Measurements from ENCODE around the gene LDLRAD4. TPM values are rescaled to one million over a fixed set of nuclear protein-coding genes. Genes with fewer than 3 reads are reported as not detected.

Gene LDLRAD4
- total and polyA plus RNA-seq, 2 experiments from 2014 or later = 0.73 to 1.9 TPM

GRCh38 chr18:13194239-13194638 is 24.3 kb upstream of the LDLRAD4 start:
- no peaks in the 10 kb centered on the region for H3F3A ChIP-seq (replicated peaks; ENCODE audit: low read depth)
- Mint-ChIP-seq H3K27ac (no peak overlapping the region), H3K4me1 (peaks cover 7% of the 10 kb centered on the region; the same call in 2 of the 3 replicates), H3K27me3 (ENCODE audit: insufficient read depth, low read depth, poor library complexity) (peaks cover 6% of the 10 kb centered on the region), H3K36me3 (ENCODE audit: low read depth) (peaks cover 5% of the 10 kb centered on the region), H3K4me3 (no peak overlapping the region), H3K9me3 (peaks cover 17% of the 10 kb centered on the region)
- no peaks in the 10 kb centered on the region for H3K79me2 ChIP-seq (replicated peaks; ENCODE audit: insufficient read depth)
- no peaks in the 10 kb centered on the region for H3K4me1 ChIP-seq (ENCODE audit: insufficient read depth)
- DNase-seq (ENCODE audit: low spot score) (no peak), ATAC-seq (no peak)
- H3K9me2 ChIP-seq (ENCODE audit: insufficient read depth) = no peaks in the 10 kb centered on the region
- no peak overlapping the region for H3K4me3 ChIP-seq
- H3K4me2 ChIP-seq = no peak overlapping the region
- no peak for TF ChIP-seq ETS1 (IDR thresholded peaks at IDR 0.05)
- no peak for TF ChIP-seq REST (IDR thresholded peaks at IDR 0.05; ENCODE audit: unreplicated experiment)
- no peak for TF ChIP-seq CTCF (conservative IDR thresholded peaks at IDR 0.05; ENCODE audit: low read depth in 2 of 2)
- TF ChIP-seq ZNF331 (CRISPR knock-in tag; IDR thresholded peaks at IDR 0.05; ENCODE audit: low read depth) = no peak
- no peak for TF ChIP-seq STAT1 (IDR thresholded peaks at IDR 0.05; ENCODE audit: unreplicated experiment)
- no peak for TF ChIP-seq ZNF462 (CRISPR knock-in tag; IDR thresholded peaks at IDR 0.05)
- no peak for TF ChIP-seq JUNB (IDR thresholded peaks at IDR 0.05; ENCODE audit: unreplicated experiment)
- TF ChIP-seq EZH2phosphoT487 (IDR thresholded peaks at IDR 0.05; ENCODE audit: unreplicated experiment) = no peak
- TF ChIP-seq ZNF114 (CRISPR knock-in tag; IDR thresholded peaks at IDR 0.05) = no peak
- TF ChIP-seq NANOG (IDR thresholded peaks at IDR 0.05; ENCODE audit: borderline replicate concordance) = no peak
- no peak for TF ChIP-seq CREB1 (CRISPR knock-in tag; IDR thresholded peaks at IDR 0.05; ENCODE audit: low read depth)
- TF ChIP-seq EZH2 (IDR thresholded peaks at IDR 0.05; ENCODE audit: low read depth, unreplicated experiment) = no peak
- no peak for TF ChIP-seq POLR2AphosphoS5 (IDR thresholded peaks at IDR 0.05; ENCODE audit: low read depth)
- no peaks in the 10 kb centered on the region for H4K20me1 ChIP-seq (replicated peaks; ENCODE audit: insufficient read depth)
- H3K27ac ChIP-seq (ENCODE audit: low read depth) = no peak overlapping the region
- peaks cover under 1% of the 10 kb centered on the region; the same call in 1 of the 2 replicates for H3K36me3 ChIP-seq (ENCODE audit: insufficient read depth)
- H3K27me3 ChIP-seq (ENCODE audit: insufficient read depth) = no peaks in the 10 kb centered on the region
- no peak overlapping the region for H2AFZ ChIP-seq

Data from GM23338 (cell line).